Neural cell (in vitro differentiated cells): Measurements from ENCODE around the gene POU1F1. TPM values are rescaled to one million over a fixed set of nuclear protein-coding genes. Genes with fewer than 3 reads are reported as not detected.
"Not testable (repeated sequence)": the region's sequence is repeated elsewhere in the genome, so short reads cannot be mapped to it uniquely, and the experiment has no call there.

ENCODE experiments used
- H2AFZ ChIP-seq: fragments of 200-600, 300-800 bp; sonication (generic), shearing (Covaris generic); 2 replicates; pipeline ENCODE4 v1.6.0; 2014; ENCODE audit warnings: low read depth, mild to moderate bottlenecking, antibody characterized with exemption, low read length, moderate library complexity
- H3F3A ChIP-seq: fragments of 200-600 bp; shearing (Covaris generic); 2 replicates; pipeline ENCODE4 v1.6.1; 2016; ENCODE audit warnings: mild to moderate bottlenecking, moderate library complexity, mixed read lengths, antibody characterized with exemption, low read length; ENCODE audit not compliant: insufficient read depth, poor library complexity, severe bottlenecking
- H3K27ac ChIP-seq: fragments of 200-600, 300-800 bp; sonication (generic), shearing (Covaris generic); 2 replicates; pipeline ENCODE4 v1.5.1; 2014; ENCODE audit warnings: mild to moderate bottlenecking, low read length, moderate library complexity
- H3K27me3 ChIP-seq: fragments of 300-800, 200-600 bp; sonication (generic), shearing (Covaris generic); 2 replicates; pipeline ENCODE4 v1.6.0; 2014; ENCODE audit warnings: mild to moderate bottlenecking, low read depth, low read length, moderate library complexity; ENCODE audit not compliant: insufficient read depth
- H3K36me3 ChIP-seq: fragments of 300-800, 200-600 bp; sonication (generic), shearing (Covaris generic); 2 replicates; pipeline ENCODE4 v1.5.1; 2014; ENCODE audit warnings: mild to moderate bottlenecking, antibody characterized with exemption, low read length, moderate library complexity; ENCODE audit not compliant: insufficient read depth
- H3K4me2 ChIP-seq: fragments of 300-800, 200-600 bp; sonication (generic), shearing (Covaris generic); 2 replicates; pipeline ENCODE4 v1.6.0; 2014; ENCODE audit warnings: mild to moderate bottlenecking, low read length
- H3K4me3 ChIP-seq: fragments of 300-800, 200-600 bp; sonication (generic), shearing (Covaris generic); 2 replicates; pipeline ENCODE4 v1.5.1; 2014; ENCODE audit warnings: mild to moderate bottlenecking, low read length, moderate library complexity
- H3K79me2 ChIP-seq: fragments of 200-600 bp; shearing (Covaris generic); replicated peaks from 2 replicates; pipeline ENCODE4 v1.6.0; 2014; ENCODE audit warnings: mild to moderate bottlenecking, low read length, moderate library complexity; ENCODE audit not compliant: insufficient read depth
- H3K9ac ChIP-seq: fragments of 300-800, 200-600 bp; sonication (generic), shearing (Covaris generic); 2 replicates; pipeline ENCODE4 v1.6.1; 2016; ENCODE audit warnings: mild to moderate bottlenecking, low read length, mixed read lengths
- H3K9me2 ChIP-seq: fragments of 200-600 bp; shearing (Covaris generic); 2 replicates; pipeline ENCODE4 v1.6.1; 2016; ENCODE audit warnings: mild to moderate bottlenecking, low read length, mixed read lengths; ENCODE audit not compliant: insufficient read depth
- H3K9me3 ChIP-seq: fragments of 200-600, 300-800 bp; sonication (generic), shearing (Covaris generic); 2 replicates; pipeline ENCODE4 v1.6.1; 2016; ENCODE audit warnings: mild to moderate bottlenecking, mixed run types, low read length, moderate library complexity, mixed read lengths
- H4K20me1 ChIP-seq: fragments of 200-600 bp; shearing (Covaris generic); 2 replicates; pipeline ENCODE4 v1.6.1; 2016; ENCODE audit warnings: mild to moderate bottlenecking, mixed run types; ENCODE audit not compliant: insufficient read depth
- EP300 ChIP-seq: fragments of 450-650 bp; conservative IDR thresholded peaks from 2 replicates; pipeline ENCODE4 v1.6.1; 2014; ENCODE audit warnings: antibody characterized with exemption, mild to moderate bottlenecking, moderate library complexity; ENCODE audit not compliant: poor library complexity, severe bottlenecking
- EZH2 ChIP-seq: fragments of 200-600, 300-800 bp; shearing (Covaris generic), sonication (generic); IDR thresholded peaks from 2 replicates; pipeline ENCODE4 v1.6.1; 2014; ENCODE audit warnings: antibody characterized with exemption, low read length, borderline replicate concordance, mild to moderate bottlenecking; ENCODE audit not compliant: insufficient read depth, poor library complexity, severe bottlenecking
- MXI1 ChIP-seq: fragments of 450-650 bp; conservative IDR thresholded peaks from 2 replicates; pipeline ENCODE4 v1.6.1; 2014; ENCODE audit warnings: antibody characterized with exemption, mild to moderate bottlenecking; ENCODE audit not compliant: poor library complexity, severe bottlenecking
- RAD21 ChIP-seq: fragments of 450-650 bp; conservative IDR thresholded peaks from 2 replicates; pipeline ENCODE4 v1.6.1; 2014; ENCODE audit warnings: antibody characterized with exemption, mild to moderate bottlenecking, moderate library complexity
- TAF1 ChIP-seq: IDR thresholded peaks from 2 replicates; pipeline ENCODE4 v1.6.1; 2012; ENCODE audit warnings: low read depth
- polyA plus RNA-seq: library from polyadenylated mRNA; depleted of rRNA; stranded (reverse); fragments of >200 nt; gene quantifications from 2 replicates; pipeline ENCODE4 v1.2.3, GENCODE V29; 2014
- TF ChIP-seq, protein P1 (sequence below): fragments of 450-650 bp; IDR thresholded peaks from 2 replicates; pipeline ENCODE4 v1.5.1; 2014; ENCODE audit warnings: antibody characterized with exemption, mild to moderate bottlenecking, moderate library complexity; ENCODE audit not compliant: poor library complexity, severe bottlenecking
- TF ChIP-seq, protein P2 (sequence below): IDR thresholded peaks from 2 replicates; pipeline ENCODE4 v1.6.1; 2012; ENCODE audit warnings: borderline replicate concordance

The POU1F1 gene
- polyA plus RNA-seq, 1 donor from 2014 or later = not detected

DNA sequence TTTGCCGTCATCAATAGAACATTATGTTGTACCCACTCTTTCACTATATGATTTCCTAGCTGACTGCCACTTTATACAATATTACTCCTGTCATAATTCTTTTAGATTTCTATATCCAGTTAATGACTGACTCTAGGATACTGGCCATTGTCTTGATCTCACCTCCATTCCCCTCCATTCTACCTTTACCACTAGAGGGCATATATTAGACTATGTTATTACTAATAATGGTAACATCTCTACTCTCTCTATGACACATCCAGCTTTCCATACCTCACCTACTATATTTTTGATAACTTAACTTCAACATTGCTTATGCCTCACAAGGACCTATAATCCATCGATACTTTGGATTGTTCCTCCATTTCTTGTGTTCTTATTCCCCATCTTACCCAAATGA, 31.4 kb upstream of the POU1F1 start:
- no peak overlapping the region for H3K9ac ChIP-seq
- no peak overlapping the region for H2AFZ ChIP-seq
- H3K9me2 ChIP-seq = no peaks in the 10 kb centered on the region
- H3F3A ChIP-seq = no peaks in the 10 kb centered on the region
- no peak overlapping the region for H3K4me2 ChIP-seq
- H3K9me3 ChIP-seq = no peaks in the 10 kb centered on the region
- H3K79me2 ChIP-seq = no peaks in the 10 kb centered on the region
- TF ChIP-seq MXI1 (no peak), RAD21 (no peak)
- TF ChIP-seq, protein P1, sequence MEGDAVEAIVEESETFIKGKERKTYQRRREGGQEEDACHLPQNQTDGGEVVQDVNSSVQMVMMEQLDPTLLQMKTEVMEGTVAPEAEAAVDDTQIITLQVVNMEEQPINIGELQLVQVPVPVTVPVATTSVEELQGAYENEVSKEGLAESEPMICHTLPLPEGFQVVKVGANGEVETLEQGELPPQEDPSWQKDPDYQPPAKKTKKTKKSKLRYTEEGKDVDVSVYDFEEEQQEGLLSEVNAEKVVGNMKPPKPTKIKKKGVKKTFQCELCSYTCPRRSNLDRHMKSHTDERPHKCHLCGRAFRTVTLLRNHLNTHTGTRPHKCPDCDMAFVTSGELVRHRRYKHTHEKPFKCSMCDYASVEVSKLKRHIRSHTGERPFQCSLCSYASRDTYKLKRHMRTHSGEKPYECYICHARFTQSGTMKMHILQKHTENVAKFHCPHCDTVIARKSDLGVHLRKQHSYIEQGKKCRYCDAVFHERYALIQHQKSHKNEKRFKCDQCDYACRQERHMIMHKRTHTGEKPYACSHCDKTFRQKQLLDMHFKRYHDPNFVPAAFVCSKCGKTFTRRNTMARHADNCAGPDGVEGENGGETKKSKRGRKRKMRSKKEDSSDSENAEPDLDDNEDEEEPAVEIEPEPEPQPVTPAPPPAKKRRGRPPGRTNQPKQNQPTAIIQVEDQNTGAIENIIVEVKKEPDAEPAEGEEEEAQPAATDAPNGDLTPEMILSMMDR = no peak
- TF ChIP-seq, protein P2, sequence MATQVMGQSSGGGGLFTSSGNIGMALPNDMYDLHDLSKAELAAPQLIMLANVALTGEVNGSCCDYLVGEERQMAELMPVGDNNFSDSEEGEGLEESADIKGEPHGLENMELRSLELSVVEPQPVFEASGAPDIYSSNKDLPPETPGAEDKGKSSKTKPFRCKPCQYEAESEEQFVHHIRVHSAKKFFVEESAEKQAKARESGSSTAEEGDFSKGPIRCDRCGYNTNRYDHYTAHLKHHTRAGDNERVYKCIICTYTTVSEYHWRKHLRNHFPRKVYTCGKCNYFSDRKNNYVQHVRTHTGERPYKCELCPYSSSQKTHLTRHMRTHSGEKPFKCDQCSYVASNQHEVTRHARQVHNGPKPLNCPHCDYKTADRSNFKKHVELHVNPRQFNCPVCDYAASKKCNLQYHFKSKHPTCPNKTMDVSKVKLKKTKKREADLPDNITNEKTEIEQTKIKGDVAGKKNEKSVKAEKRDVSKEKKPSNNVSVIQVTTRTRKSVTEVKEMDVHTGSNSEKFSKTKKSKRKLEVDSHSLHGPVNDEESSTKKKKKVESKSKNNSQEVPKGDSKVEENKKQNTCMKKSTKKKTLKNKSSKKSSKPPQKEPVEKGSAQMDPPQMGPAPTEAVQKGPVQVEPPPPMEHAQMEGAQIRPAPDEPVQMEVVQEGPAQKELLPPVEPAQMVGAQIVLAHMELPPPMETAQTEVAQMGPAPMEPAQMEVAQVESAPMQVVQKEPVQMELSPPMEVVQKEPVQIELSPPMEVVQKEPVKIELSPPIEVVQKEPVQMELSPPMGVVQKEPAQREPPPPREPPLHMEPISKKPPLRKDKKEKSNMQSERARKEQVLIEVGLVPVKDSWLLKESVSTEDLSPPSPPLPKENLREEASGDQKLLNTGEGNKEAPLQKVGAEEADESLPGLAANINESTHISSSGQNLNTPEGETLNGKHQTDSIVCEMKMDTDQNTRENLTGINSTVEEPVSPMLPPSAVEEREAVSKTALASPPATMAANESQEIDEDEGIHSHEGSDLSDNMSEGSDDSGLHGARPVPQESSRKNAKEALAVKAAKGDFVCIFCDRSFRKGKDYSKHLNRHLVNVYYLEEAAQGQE = no peak
- H3K4me3 ChIP-seq = no peak overlapping the region
- no peak overlapping the region for H3K27ac ChIP-seq
- no peaks in the 10 kb centered on the region for H3K27me3 ChIP-seq
- H3K36me3 ChIP-seq = no peaks in the 10 kb centered on the region
- no peaks in the 10 kb centered on the region for H4K20me1 ChIP-seq

DNA sequence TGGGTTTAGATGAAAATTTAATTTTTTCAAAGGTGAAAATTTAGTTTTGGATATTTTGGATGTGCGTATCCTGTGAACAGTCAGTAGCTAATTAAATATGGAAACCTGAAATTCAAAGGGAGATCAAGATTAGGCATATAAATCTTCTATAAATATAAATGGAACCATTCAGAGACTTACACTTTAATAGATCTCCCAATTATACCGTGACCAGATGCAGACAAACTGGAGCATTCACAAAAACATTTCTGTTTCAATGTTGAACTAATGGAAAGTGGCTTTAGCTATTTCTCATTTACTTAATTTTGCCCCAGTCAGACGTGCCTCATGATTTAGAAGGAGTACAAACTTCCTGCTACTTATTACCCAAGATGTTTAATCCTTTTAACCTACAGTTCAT, 29.1 kb upstream of the POU1F1 start:
- H4K20me1 ChIP-seq = no peaks in the 10 kb centered on the region
- H3K9ac ChIP-seq = no peak overlapping the region
- H3K79me2 ChIP-seq = no peaks in the 10 kb centered on the region
- H3K4me2 ChIP-seq = no peak overlapping the region
- no peaks in the 10 kb centered on the region for H3K9me3 ChIP-seq
- H3K4me3 ChIP-seq = no peak overlapping the region
- H3F3A ChIP-seq = no peaks in the 10 kb centered on the region
- no peaks in the 10 kb centered on the region for H3K27me3 ChIP-seq
- no peak for TF ChIP-seq TAF1
- TF ChIP-seq, protein P2 = no peak
- TF ChIP-seq EP300 = no peak
- TF ChIP-seq MXI1 = no peak
- no peak for TF ChIP-seq EZH2
- H3K36me3 ChIP-seq = no peaks in the 10 kb centered on the region
- no peak overlapping the region for H2AFZ ChIP-seq
- no peaks in the 10 kb centered on the region for H3K9me2 ChIP-seq
- no peak overlapping the region for H3K27ac ChIP-seq

DNA sequence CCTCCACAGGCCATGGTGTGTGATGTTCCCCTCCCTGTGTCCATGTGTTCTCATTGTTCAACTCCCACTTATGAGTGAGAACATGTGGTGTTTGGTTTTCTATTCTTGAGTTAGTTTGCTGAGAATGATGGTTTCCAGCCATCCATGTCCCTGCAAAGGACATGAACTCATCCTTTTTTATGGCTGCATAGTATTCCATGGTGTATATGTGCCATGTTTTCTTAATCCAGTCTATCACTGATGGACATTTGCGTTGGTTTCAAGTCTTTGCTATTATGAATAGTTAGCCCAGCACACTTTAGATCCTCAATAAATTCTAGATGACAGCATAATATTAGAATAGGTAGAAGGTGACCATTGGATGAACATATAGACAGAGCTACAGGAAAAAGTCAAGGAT, 28.6 kb upstream of the POU1F1 start:
- not testable (repeated sequence) for H3F3A ChIP-seq, H3K79me2 ChIP-seq, H3K9me3 ChIP-seq, H2AFZ ChIP-seq, H3K27me3 ChIP-seq, H3K9me2 ChIP-seq, H3K4me2 ChIP-seq, H3K9ac ChIP-seq, H4K20me1 ChIP-seq, H3K36me3 ChIP-seq, H3K27ac ChIP-seq, H3K4me3 ChIP-seq
